SU-DHL-6 (cell line): Measurements from ENCODE around the gene APLP1.

ENCODE experiments used
- H2AFZ ChIP-seq: fragments of 200-600 bp; sonication (generic); 2 replicates; pipeline ENCODE4 v1.6.1; 2014; ENCODE audit warnings: low read depth, mild to moderate bottlenecking, moderate library complexity, mixed read lengths, antibody characterized with exemption, low read length; ENCODE audit not compliant: severe bottlenecking
- H3F3A ChIP-seq: fragments of 200-600 bp; shearing (Covaris generic); 2 replicates; pipeline ENCODE4 v1.6.0; 2016; ENCODE audit warnings: antibody characterized with exemption, mild to moderate bottlenecking; ENCODE audit not compliant: insufficient read depth
- H3K27ac ChIP-seq: fragments of 200-600 bp; sonication (generic); 2 replicates; pipeline ENCODE4 v1.5.1; 2016; ENCODE audit warnings: low read depth, mild to moderate bottlenecking, low read length, moderate library complexity, mixed read lengths
- H3K27me3 ChIP-seq: fragments of 200-600 bp; sonication (generic), shearing (Covaris generic); 2 replicates; pipeline ENCODE4 v1.6.0; 2014; ENCODE audit warnings: mild to moderate bottlenecking, low read length
- H3K36me3 ChIP-seq: fragments of 200-600 bp; sonication (generic); 2 replicates; pipeline ENCODE4 v1.6.1; 2014; ENCODE audit warnings: mild to moderate bottlenecking, low read length, mixed read lengths
- H3K4me2 ChIP-seq: fragments of 300-600, 200-600 bp; shearing (Covaris generic), sonication (generic); 2 replicates; pipeline ENCODE4 v1.6.0; 2014; ENCODE audit warnings: low read length, low read depth, mild to moderate bottlenecking; ENCODE audit not compliant: poor library complexity, severe bottlenecking
- H3K4me3 ChIP-seq: fragments of 200-600 bp; sonication (generic); 2 replicates; pipeline ENCODE4 v1.5.1; 2014; ENCODE audit warnings: antibody characterized with exemption, low read length, mild to moderate bottlenecking, mixed read lengths; ENCODE audit not compliant: insufficient read depth, poor library complexity, severe bottlenecking
- H3K79me2 ChIP-seq: fragments of 200-600 bp; sonication (generic); 2 replicates; pipeline ENCODE4 v1.6.1; 2014; ENCODE audit warnings: mild to moderate bottlenecking, low read length, moderate library complexity; ENCODE audit not compliant: insufficient read depth
- H3K9ac ChIP-seq: fragments of 200-600 bp; sonication (generic); 2 replicates; pipeline ENCODE4 v1.7.0; 2014; ENCODE audit warnings: mild to moderate bottlenecking, low read length
- H3K9me2 ChIP-seq: fragments of 200-600 bp; sonication (generic); replicated peaks from 2 replicates; pipeline ENCODE4 v1.6.1; 2014; ENCODE audit warnings: low read length; ENCODE audit not compliant: insufficient read depth
- H3K9me3 ChIP-seq: fragments of 200-600 bp; sonication (generic); 2 replicates; pipeline ENCODE4 v1.6.1; 2014; ENCODE audit warnings: low read length, mixed read lengths; ENCODE audit not compliant: insufficient read depth
- H4K20me1 ChIP-seq: fragments of 200-600 bp; sonication (generic); 2 replicates; pipeline ENCODE4 v1.6.1; 2014; ENCODE audit warnings: low read depth, mild to moderate bottlenecking, antibody characterized with exemption, low read length, moderate library complexity, mixed read lengths
- CTCF ChIP-seq: fragments of 200-600 bp; sonication (generic); IDR thresholded peaks from one replicate; pipeline ENCODE4 v1.5.1; 2017; ENCODE audit warnings: antibody characterized with exemption, mild to moderate bottlenecking, low read length, moderate library complexity; ENCODE audit not compliant: insufficient read depth, poor library complexity, severe bottlenecking
- EZH2phosphoT487 ChIP-seq: fragments of 200-600 bp; sonication (generic), shearing (Covaris generic); conservative IDR thresholded peaks from 2 replicates; pipeline ENCODE4 v1.6.1; 2018; ENCODE audit warnings: mild to moderate bottlenecking, antibody characterized with exemption, low read length, moderate library complexity, mixed read lengths

APLP1 gene

GRCh38 chr19:35848919-35849505 is 19.4 kb upstream of the APLP1 start:
- no peak overlapping the region for H3K4me2 ChIP-seq
- H3K9ac ChIP-seq, result no peak overlapping the region
- H3K9me3 ChIP-seq, result no peaks in the 10 kb centered on the region
- no peaks in the 10 kb centered on the region for H4K20me1 ChIP-seq
- H3K36me3 ChIP-seq, result no peaks in the 10 kb centered on the region
- H3K27ac ChIP-seq, result no peak overlapping the region
- H3F3A ChIP-seq, result no peaks in the 10 kb centered on the region
- no peak for TF ChIP-seq EZH2phosphoT487
- TF ChIP-seq CTCF, result no peak
- H3K79me2 ChIP-seq, result no peaks in the 10 kb centered on the region
- no peaks in the 10 kb centered on the region for H3K9me2 ChIP-seq
- H3K4me3 ChIP-seq, result no peak overlapping the region
- no peaks in the 10 kb centered on the region for H3K27me3 ChIP-seq
- H2AFZ ChIP-seq, result no peak overlapping the region

- Histone ChIP-seq H4K20me1 (no peaks in the 10 kb centered on the region), H3K27ac (no peak overlapping the region), H3K4me2 (no peak overlapping the region), H3K36me3 (no peaks in the 10 kb centered on the region), H2AFZ (no peak overlapping the region), H3K9me3 (no peaks in the 10 kb centered on the region), H3K4me3 (no peak overlapping the region), H3K9ac (no peak overlapping the region), H3F3A (no peaks in the 10 kb centered on the region), H3K27me3 (no peaks in the 10 kb centered on the region), H3K79me2 (no peaks in the 10 kb centered on the region), H3K9me2 (no peaks in the 10 kb centered on the region)
- TF ChIP-seq EZH2phosphoT487, result no peak
- TF ChIP-seq CTCF, result no peak
Measured at GRCh38 chr19:35851213-35852028, 17.0 kb upstream of the APLP1 start.

GRCh38 chr19:35852029-35852780 is 16.2 kb upstream of the APLP1 start, which contains the start of gene NPHS1:
TSS of gene NPHS1 (minus strand) at chr19:35852504. CDS start at chr19:35851837, 667 bp downstream.
- Histone ChIP-seq H3K9me2 (no peaks in the 10 kb centered on the region), H3F3A (no peaks in the 10 kb centered on the region), H2AFZ (no peak within 1 kb of the TSS), H3K4me3 (no peak within 1 kb of the TSS), H3K27me3 (no peaks in the 10 kb centered on the region), H3K9me3 (no peaks in the 10 kb centered on the region), H3K27ac (no peak within 1 kb of the TSS), H3K9ac (no peak within 1 kb of the TSS), H3K79me2 (no peaks in the 10 kb centered on the region), H3K36me3 (no peaks in the 10 kb centered on the region), H4K20me1 (no peaks in the 10 kb centered on the region), H3K4me2 (no peak within 1 kb of the TSS)
- no peak for TF ChIP-seq EZH2phosphoT487
- no peak for TF ChIP-seq CTCF
